Natural killer cell treated with Interleukin-12 subunit alpha and Interleukin-12 subunit beta and Interleukin-15 and Interleukin-18, amount 100 ng/mL, for 72 hours (primary cell): ENCODE measurements around the gene NOL12. TPM values are rescaled to one million over a fixed set of nuclear protein-coding genes. Genes with fewer than 3 reads are reported as not detected.

Experiments
- ATAC-seq, 2 donors: fragments of 150-1000 bp; cut with Tn5 transposase in 1 of 2; sonication (Bioruptor Pico), chemical (Tn5 transposase) in 1 of 2; 2 replicates each; pipeline ENCODE4 v1.10.0; 2021
- DNase-seq: peaks from one replicate; pipeline ENCODE4 v3.0.0; 2022; ENCODE audit warnings: low spot score
- H3K27ac Mint-ChIP-seq, 2 donors: 1 replicate in 1 of 2; 2 replicates in 1 of 2; pipeline ENCODE4 v1.8.0; 2022; ENCODE audit warnings: mixed read lengths in 2 of 2, mild to moderate bottlenecking in 1 of 2, moderate library complexity in 1 of 2
- H3K27me3 Mint-ChIP-seq, 2 donors: 1 replicate in 1 of 2; 2 replicates in 1 of 2; pipeline ENCODE4 v1.8.0; 2022; ENCODE audit warnings: mixed read lengths in 2 of 2
- H3K36me3 Mint-ChIP-seq: one replicate; pipeline ENCODE4 v1.8.0; 2022; ENCODE audit warnings: mixed read lengths
- H3K4me1 Mint-ChIP-seq, 2 donors: 1 replicate in 1 of 2; 2 replicates in 1 of 2; pipeline ENCODE4 v1.8.0; 2022; ENCODE audit warnings: low read depth in 2 of 2, mixed read lengths in 2 of 2, mild to moderate bottlenecking in 1 of 2
- H3K4me3 Mint-ChIP-seq: one replicate; pipeline ENCODE4 v1.8.0; 2022; ENCODE audit warnings: mixed read lengths
- H3K9me3 Mint-ChIP-seq: 2 replicates; pipeline ENCODE4 v1.8.0; 2022; ENCODE audit warnings: mixed read lengths
- total RNA-seq, 2 donors: library from RNA; stranded (reverse); gene quantifications; one replicate each; pipeline ENCODE4 v1.2.3, GENCODE V29; 2022

NOL12 gene
- total RNA-seq: 10 to 100 TPM; 37.4 to 48.3 TPM

GRCh38 chr22:37686002-37686982 is at the start of gene NOL12:
NOL12 (plus strand) TSS chr22:37686343; CDS start chr22:37686393, 50 bp downstream.
- ATAC-seq: peak; percentile 93 to 94

GRCh38 chr22:37636949-37637273 is 49.2 kb upstream of the NOL12 start:
- Mint-ChIP-seq H3K27ac (peak overlapping the region; percentile 93 to 94), H3K4me1 (peaks cover 45 to 58% of the 10 kb centered on the region in 2 donors), H3K27me3 (no peaks in the 10 kb centered on the region), H3K9me3 (no peaks in the 10 kb centered on the region), H3K36me3 (no peaks in the 10 kb centered on the region), H3K4me3 (peak overlapping the region; percentile 68)
- DNase-seq (no peak), ATAC-seq (no peak)

More at GRCh38 chr22:37686002-37686982, at the start of gene NOL12:
- H3K4me3 Mint-ChIP-seq: peak within 1 kb of the TSS; percentile 100
- H3K27me3 Mint-ChIP-seq: no peaks in the 10 kb centered on the region
- no peaks in the 10 kb centered on the region for H3K9me3 Mint-ChIP-seq
- peak; percentile 80 for DNase-seq
- peaks cover 6% of the 10 kb centered on the region for H3K36me3 Mint-ChIP-seq
- peak within 1 kb of the TSS; percentile 88 to 92 for H3K27ac Mint-ChIP-seq
- H3K4me1 Mint-ChIP-seq: peaks cover 26 to 29% of the 10 kb centered on the region in 2 donors

GRCh38 chr22:37638391-37639069 is 47.6 kb upstream of the NOL12 start:
- H3K36me3 Mint-ChIP-seq: peaks cover 3% of the 10 kb centered on the region
- DNase-seq (no peak), ATAC-seq (peak; percentile 13 to 48)
- no peaks in the 10 kb centered on the region for H3K9me3 Mint-ChIP-seq
- peak overlapping the region; percentile 93 to 94 for H3K27ac Mint-ChIP-seq
- H3K27me3 Mint-ChIP-seq: no peaks in the 10 kb centered on the region
- peak overlapping the region; percentile 100 for H3K4me3 Mint-ChIP-seq
- H3K4me1 Mint-ChIP-seq: peaks cover 40 to 60% of the 10 kb centered on the region in 2 donors

- ATAC-seq (peak; percentile 66 to 77), DNase-seq (peak; percentile 85)
- no peaks in the 10 kb centered on the region for H3K27me3 Mint-ChIP-seq
- H3K4me3 Mint-ChIP-seq: peak within 1 kb of the TSS; percentile 100
- H3K4me1 Mint-ChIP-seq: peaks cover 39 to 59% of the 10 kb centered on the region in 2 donors
- peaks cover 5% of the 10 kb centered on the region for H3K36me3 Mint-ChIP-seq
- H3K27ac Mint-ChIP-seq: peak within 1 kb of the TSS; percentile 94 to 95
- H3K9me3 Mint-ChIP-seq: no peaks in the 10 kb centered on the region
Observed at GRCh38 chr22:37639070-37639760, 46.9 kb upstream of the NOL12 start, which contains the start of gene SH3BP1. SH3BP1 (plus strand) TSS chr22:37639669; CDS start chr22:37639788, 119 bp downstream.

- H3K27me3 Mint-ChIP-seq: no peaks in the 10 kb centered on the region
- no peaks in the 10 kb centered on the region for H3K9me3 Mint-ChIP-seq
- ATAC-seq: no peak
- peak overlapping the region; percentile 100 for H3K4me3 Mint-ChIP-seq
- H3K36me3 Mint-ChIP-seq: peaks cover 5% of the 10 kb centered on the region
- peak overlapping the region; percentile 89 to 95 for H3K27ac Mint-ChIP-seq
- no peak for DNase-seq
- peaks cover 31 to 54% of the 10 kb centered on the region in 2 donors for H3K4me1 Mint-ChIP-seq
Observed at GRCh38 chr22:37639771-37640590, 46.2 kb upstream of the NOL12 start.

GRCh38 chr22:37640591-37641560 is 45.3 kb upstream of the NOL12 start:
- H3K9me3 Mint-ChIP-seq: no peaks in the 10 kb centered on the region
- no peaks in the 10 kb centered on the region for H3K27me3 Mint-ChIP-seq
- H3K4me1 Mint-ChIP-seq: peaks cover 31 to 48% of the 10 kb centered on the region in 2 donors
- ATAC-seq (no peak), DNase-seq (no peak)
- H3K4me3 Mint-ChIP-seq: peak overlapping the region; percentile 100
- H3K27ac Mint-ChIP-seq: peak overlapping the region; percentile 89 to 95
- H3K36me3 Mint-ChIP-seq: peaks cover 5% of the 10 kb centered on the region

GRCh38 chr22:37641561-37641949 is 44.6 kb upstream of the NOL12 start:
- Mint-ChIP-seq H3K4me3 (peak overlapping the region; percentile 100), H3K9me3 (no peaks in the 10 kb centered on the region), H3K36me3 (peaks cover 5% of the 10 kb centered on the region), H3K27ac (peak overlapping the region; percentile 44 to 48), H3K4me1 (peaks cover 28 to 42% of the 10 kb centered on the region in 2 donors), H3K27me3 (no peaks in the 10 kb centered on the region)
- ATAC-seq (no peak), DNase-seq (no peak)

- Mint-ChIP-seq H3K4me3 (peak overlapping the region; percentile 58), H3K27ac (peak overlapping the region; percentile 62 to 83), H3K4me1 (peaks cover 14 to 27% of the 10 kb centered on the region in 2 donors), H3K27me3 (no peaks in the 10 kb centered on the region), H3K36me3 (peaks cover 5% of the 10 kb centered on the region), H3K9me3 (no peaks in the 10 kb centered on the region)
- ATAC-seq (peak; percentile 70 to 77), DNase-seq (peak; percentile 81)
Observed at GRCh38 chr22:37643225-37643847, 42.8 kb upstream of the NOL12 start.

- DNase-seq (no peak), ATAC-seq (no peak)
- no peaks in the 10 kb centered on the region for H3K27me3 Mint-ChIP-seq
- H3K27ac Mint-ChIP-seq: no peak overlapping the region
- H3K36me3 Mint-ChIP-seq: peaks cover 5% of the 10 kb centered on the region
- no peak overlapping the region for H3K4me3 Mint-ChIP-seq
- H3K9me3 Mint-ChIP-seq: no peaks in the 10 kb centered on the region
- H3K4me1 Mint-ChIP-seq: peaks cover 8 to 16% of the 10 kb centered on the region in 2 donors
Observed at GRCh38 chr22:37647317-37647716, 38.8 kb upstream of the NOL12 start.

- H3K4me3 Mint-ChIP-seq: no peak overlapping the region
- H3K36me3 Mint-ChIP-seq: peaks cover 5% of the 10 kb centered on the region
- H3K27ac Mint-ChIP-seq: no peak overlapping the region
- no peaks in the 10 kb centered on the region for H3K27me3 Mint-ChIP-seq
- peaks cover 8 to 12% of the 10 kb centered on the region in 2 donors for H3K4me1 Mint-ChIP-seq
- no peaks in the 10 kb centered on the region for H3K9me3 Mint-ChIP-seq
- no peak for DNase-seq
- no peak for ATAC-seq
Observed at GRCh38 chr22:37647928-37648327, 38.2 kb upstream of the NOL12 start.

GRCh38 chr22:37650463-37651136 is 35.5 kb upstream of the NOL12 start:
- H3K27ac Mint-ChIP-seq: no peak overlapping the region
- H3K27me3 Mint-ChIP-seq: no peaks in the 10 kb centered on the region
- ATAC-seq: no peak
- no peaks in the 10 kb centered on the region for H3K9me3 Mint-ChIP-seq
- no peak for DNase-seq
- no peaks in the 10 kb centered on the region for H3K4me1 Mint-ChIP-seq
- no peaks in the 10 kb centered on the region for H3K36me3 Mint-ChIP-seq
- no peak overlapping the region for H3K4me3 Mint-ChIP-seq
